Measurements from ENCODE around the gene ALOXE3. TPM values are rescaled to one million over a fixed set of nuclear protein-coding genes. Genes with fewer than 3 reads are reported as not detected.

The ALOXE3 gene
- total RNA-seq, 1 donor from 2014 or later: not detected

- Mint-ChIP-seq H3K36me3 (ENCODE audit: unreplicated experiment) (no peaks in the 10 kb centered on the region), H3K9me3 (ENCODE audit: unreplicated experiment) (peaks cover 51% of the 10 kb centered on the region), H3K27ac (ENCODE audit: unreplicated experiment) (peak within 1 kb of the TSS; percentile 82), H3K4me1 (ENCODE audit: low read depth, unreplicated experiment) (peaks cover 27% of the 10 kb centered on the region), H3K4me3 (ENCODE audit: unreplicated experiment) (peak within 1 kb of the TSS; percentile 95), H3K27me3 (ENCODE audit: unreplicated experiment) (peaks cover 58% of the 10 kb centered on the region)
- TF ChIP-seq CTCF (IDR thresholded peaks at IDR 0.05; ENCODE audit: partially characterized antibody, unreplicated experiment): no peak
- peak; percentile 53 for DNase-seq
Measured at GRCh38 chr17:8123695-8124349, 5.5 kb upstream of the ALOXE3 start, which contains the start of gene HES7. HES7 (minus strand) TSS chr17:8124106; CDS start chr17:8124084, 22 bp downstream.

- Mint-ChIP-seq H3K4me3 (ENCODE audit: unreplicated experiment) (peak overlapping the region; percentile 95), H3K27me3 (ENCODE audit: unreplicated experiment) (peaks cover 65% of the 10 kb centered on the region), H3K4me1 (ENCODE audit: low read depth, unreplicated experiment) (peaks cover 31% of the 10 kb centered on the region), H3K27ac (ENCODE audit: unreplicated experiment) (no peak overlapping the region), H3K36me3 (ENCODE audit: unreplicated experiment) (no peaks in the 10 kb centered on the region), H3K9me3 (ENCODE audit: unreplicated experiment) (peaks cover 56% of the 10 kb centered on the region)
- TF ChIP-seq CTCF (IDR thresholded peaks at IDR 0.05; ENCODE audit: partially characterized antibody, unreplicated experiment): no peak
- DNase-seq: peak; percentile 55
Measured at GRCh38 chr17:8122924-8123694, 4.8 kb upstream of the ALOXE3 start.

GRCh38 chr17:8122422-8122923 is 4.2 kb upstream of the ALOXE3 start:
- peak overlapping the region; percentile 17 for H3K27ac Mint-ChIP-seq (ENCODE audit: unreplicated experiment)
- H3K4me1 Mint-ChIP-seq (ENCODE audit: low read depth, unreplicated experiment): peaks cover 33% of the 10 kb centered on the region
- H3K4me3 Mint-ChIP-seq (ENCODE audit: unreplicated experiment): peak overlapping the region; percentile 95
- peaks cover 66% of the 10 kb centered on the region for H3K27me3 Mint-ChIP-seq (ENCODE audit: unreplicated experiment)
- DNase-seq: peak; percentile 52
- H3K9me3 Mint-ChIP-seq (ENCODE audit: unreplicated experiment): peaks cover 57% of the 10 kb centered on the region
- H3K36me3 Mint-ChIP-seq (ENCODE audit: unreplicated experiment): no peaks in the 10 kb centered on the region
- TF ChIP-seq CTCF (IDR thresholded peaks at IDR 0.05; ENCODE audit: partially characterized antibody, unreplicated experiment): no peak

GRCh38 chr17:8121681-8122421 is 3.5 kb upstream of the ALOXE3 start:
- TF ChIP-seq CTCF (IDR thresholded peaks at IDR 0.05; ENCODE audit: partially characterized antibody, unreplicated experiment): no peak
- peaks cover 60% of the 10 kb centered on the region for H3K27me3 Mint-ChIP-seq (ENCODE audit: unreplicated experiment)
- H3K36me3 Mint-ChIP-seq (ENCODE audit: unreplicated experiment): no peaks in the 10 kb centered on the region
- peak; percentile 75 for DNase-seq
- H3K4me3 Mint-ChIP-seq (ENCODE audit: unreplicated experiment): peak overlapping the region; percentile 95
- peaks cover 53% of the 10 kb centered on the region for H3K9me3 Mint-ChIP-seq (ENCODE audit: unreplicated experiment)
- H3K27ac Mint-ChIP-seq (ENCODE audit: unreplicated experiment): no peak overlapping the region
- peaks cover 31% of the 10 kb centered on the region for H3K4me1 Mint-ChIP-seq (ENCODE audit: low read depth, unreplicated experiment)
